Testis (tissue), 3 donors: ENCODE data around the gene TPCN2. TPM values are rescaled to one million over a fixed set of nuclear protein-coding genes. Genes with fewer than 3 reads are reported as not detected.
A peak's percentile ranks its signal among the peaks of the same experiment; 100 is the strongest.

Experiments used
- DNase-seq: peaks from one replicate; pipeline ENCODE4 v3.0.0-alpha.2; 2019
- H3K27ac ChIP-seq, 2 donors: fragments of 200-600 bp; sonication (generic); one replicate each; pipeline ENCODE4 v1.5.1; 2019
- H3K27me3 ChIP-seq: fragments of 200-600 bp; sonication (generic); one replicate; pipeline ENCODE4 v1.5.1; 2019
- H3K36me3 ChIP-seq: fragments of 200-600 bp; sonication (generic); one replicate; pipeline ENCODE4 v1.5.1; 2017; ENCODE audit warnings: low read depth; ENCODE audit errors: missing control alignments
- H3K4me1 ChIP-seq: fragments of 200-600 bp; sonication (generic); one replicate; pipeline ENCODE4 v1.5.1; 2019
- H3K4me3 ChIP-seq, 2 donors: fragments of 200-600 bp; sonication (generic); one replicate each; pipeline ENCODE4 v1.5.1; 2017 to 2019
- H3K9me3 ChIP-seq: fragments of 200-600 bp; sonication (generic); one replicate; pipeline ENCODE4 v1.5.1; 2017
- CTCF ChIP-seq, 3 experiments: fragments of 450-650 bp in 2 of 3; fragments of 200-600 bp in 1 of 3; sonication (generic) in 1 of 3; IDR thresholded peaks; one replicate each; pipeline ENCODE4 v1.5.1; 2016 to 2019; ENCODE audit warnings: antibody characterized with exemption in 3 of 3, mild to moderate bottlenecking in 2 of 3, moderate library complexity in 1 of 3
- POLR2A ChIP-seq: fragments of 450-650 bp; IDR thresholded peaks from one replicate; pipeline ENCODE4 v1.6.1; 2017; ENCODE audit warnings: antibody characterized with exemption, mild to moderate bottlenecking, moderate library complexity
- WGBS, 2 donors: methylation state at CpG; one replicate each; pipeline ENCODE4 v1.1.5; 2018; 5-methylcytosine and 5-hydroxymethylcytosine counted together
- intact Hi-C: fragments of 100-400 bp; cut with DNase I; formaldehyde crosslinking; loops from one replicate; pipeline ENCODE4 v1.15.1; 2023; ENCODE audit warnings: low total_unique reads
- polyA plus RNA-seq: library from polyadenylated mRNA; stranded (reverse); fragments of 350-450 nt; fragmentation: Illumina TruSeq; extraction: RNeasy Lipid Tissue Mini Kit (QIAGEN cat#74804); gene quantifications from one replicate; pipeline ENCODE4 v1.2.3, GENCODE V29; 2014; ENCODE audit warnings: low read depth, low replicate concordance; ENCODE audit not compliant: insufficient read depth
- total RNA-seq, 2 donors: library from RNA; depleted of rRNA; stranded (reverse); fragments of >200 nt; gene quantifications; one replicate each; pipeline ENCODE4 v1.2.3, GENCODE V29; 2016

TPCN2 gene
- total and polyA plus RNA-seq, 3 donors from 2014 or later: 12.9 to 32.5 (median 28.4) TPM

GRCh38 chr11:69154211-69154913, 105.6 kb downstream of the TPCN2 start:
- Histone ChIP-seq H3K9me3 (no peaks in the 10 kb centered on the region), H3K36me3 (no peaks in the 10 kb centered on the region), H3K27ac (no peak overlapping the region), H3K4me3 (no peak overlapping the region), H3K27me3 (no peaks in the 10 kb centered on the region), H3K4me1 (peaks cover 24% of the 10 kb centered on the region)
- WGBS, 2 donors: 90 to 95% methylated on average over 18 to 21 of the region's 21 CpGs
- DNase-seq: no peak
- TF ChIP-seq POLR2A (no peak), CTCF (IDR thresholded peaks at IDR 0.05) (no peak)
- intact Hi-C loops: no loop called here

GRCh38 chr11:69154938-69155301, 106.2 kb downstream of the TPCN2 start:
- H3K4me3 ChIP-seq: no peak overlapping the region
- WGBS, 2 donors: 82 to 88% methylated on average over 3 to 10 of the region's 10 CpGs

GRCh38 chr11:69155302-69156234, 106.8 kb downstream of the TPCN2 start, which contains the start of gene SMIM38:
Gene SMIM38 (plus strand): TSS chr11:69155935. CDS start chr11:69157847, 1,912 bp downstream.
- H3K36me3 ChIP-seq: no peaks in the 10 kb centered on the region
- H3K4me3 ChIP-seq: no peak within 1 kb of the TSS
- no peak for DNase-seq
- no peak for TF ChIP-seq POLR2A
- TF ChIP-seq CTCF (IDR thresholded peaks at IDR 0.05): no peak
- 70 to 78% methylated on average over 12 to 32 of the region's 32 CpGs for WGBS, 2 donors
- no peaks in the 10 kb centered on the region for H3K27me3 ChIP-seq
- peak within 1 kb of the TSS; percentile 65 to 86 for H3K27ac ChIP-seq
- intact Hi-C loops: no loop called here
- no peaks in the 10 kb centered on the region for H3K9me3 ChIP-seq
- peaks cover 24% of the 10 kb centered on the region for H3K4me1 ChIP-seq

More at GRCh38 chr11:69154938-69155301, 106.2 kb downstream of the TPCN2 start:
- intact Hi-C loops: no loop called here
- Histone ChIP-seq H3K36me3 (no peaks in the 10 kb centered on the region), H3K9me3 (no peaks in the 10 kb centered on the region), H3K4me1 (peaks cover 24% of the 10 kb centered on the region), H3K27ac (peak overlapping the region in 1 of 2 donors; percentile 86), H3K27me3 (no peaks in the 10 kb centered on the region)
- TF ChIP-seq POLR2A: no peak
- TF ChIP-seq CTCF (IDR thresholded peaks at IDR 0.05): no peak
- DNase-seq: no peak

GRCh38 chr11:69156235-69156639, 107.5 kb downstream of the TPCN2 start:
- Histone ChIP-seq H3K36me3 (no peaks in the 10 kb centered on the region), H3K4me1 (peaks cover 24% of the 10 kb centered on the region), H3K27ac (peak overlapping the region; percentile 65 to 86), H3K27me3 (no peaks in the 10 kb centered on the region), H3K4me3 (no peak overlapping the region), H3K9me3 (no peaks in the 10 kb centered on the region)
- intact Hi-C loops: no loop called here
- DNase-seq: no peak
- TF ChIP-seq CTCF (IDR thresholded peaks at IDR 0.05) (no peak), POLR2A (no peak)
- 40 to 70% methylated on average over 1 to 13 of the region's 13 CpGs for WGBS, 2 donors
